HG02981 (cell line): Measurements from ENCODE around the gene ENC1.
"Not testable (repeated sequence)": the region's sequence is repeated elsewhere in the genome, so short reads cannot be mapped to it uniquely, and the experiment has no call there.

Experiments
- ATAC-seq: cut with Tn5 transposase; IDR thresholded peaks from one replicate; pipeline ENCODE4 v1.9.1; 2021; ENCODE audit warnings: mild to moderate bottlenecking, moderate library complexity; ENCODE audit not compliant: unreplicated experiment

The ENC1 gene, protein sequence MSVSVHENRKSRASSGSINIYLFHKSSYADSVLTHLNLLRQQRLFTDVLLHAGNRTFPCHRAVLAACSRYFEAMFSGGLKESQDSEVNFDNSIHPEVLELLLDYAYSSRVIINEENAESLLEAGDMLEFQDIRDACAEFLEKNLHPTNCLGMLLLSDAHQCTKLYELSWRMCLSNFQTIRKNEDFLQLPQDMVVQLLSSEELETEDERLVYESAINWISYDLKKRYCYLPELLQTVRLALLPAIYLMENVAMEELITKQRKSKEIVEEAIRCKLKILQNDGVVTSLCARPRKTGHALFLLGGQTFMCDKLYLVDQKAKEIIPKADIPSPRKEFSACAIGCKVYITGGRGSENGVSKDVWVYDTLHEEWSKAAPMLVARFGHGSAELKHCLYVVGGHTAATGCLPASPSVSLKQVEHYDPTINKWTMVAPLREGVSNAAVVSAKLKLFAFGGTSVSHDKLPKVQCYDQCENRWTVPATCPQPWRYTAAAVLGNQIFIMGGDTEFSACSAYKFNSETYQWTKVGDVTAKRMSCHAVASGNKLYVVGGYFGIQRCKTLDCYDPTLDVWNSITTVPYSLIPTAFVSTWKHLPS

DNA sequence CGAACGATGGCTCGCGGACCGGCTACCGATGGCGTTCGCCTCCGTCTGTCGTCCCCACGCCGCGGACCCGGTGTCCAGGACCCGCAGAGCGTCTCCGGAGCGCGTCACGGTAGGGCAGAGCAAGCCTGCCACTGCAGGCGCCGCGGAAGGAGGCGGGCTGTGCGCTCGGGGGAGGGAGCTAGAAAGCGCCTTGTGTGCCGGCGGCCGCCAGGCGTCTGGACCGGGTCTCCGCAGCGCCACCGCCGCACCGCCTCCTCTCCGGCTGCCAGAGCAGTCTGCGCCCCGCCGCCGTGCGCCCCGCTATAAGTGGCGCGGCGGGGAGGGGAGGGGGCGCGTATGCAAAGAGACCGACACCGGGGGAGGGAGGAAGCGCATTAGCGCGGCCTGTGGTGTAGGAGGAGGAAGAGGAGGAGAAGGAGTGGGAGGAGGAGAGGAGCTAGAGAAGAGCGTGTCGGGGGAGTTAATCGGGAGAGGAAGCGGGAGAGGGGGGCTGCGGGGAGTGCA lies at the start of gene ENC1:
TSS of gene ENC1 (minus strand) at position 279 of the 504 bp plus-strand sequence. CDS start 4,243 bp downstream, outside the sequence.
- ATAC-seq, result peak; percentile 60

DNA sequence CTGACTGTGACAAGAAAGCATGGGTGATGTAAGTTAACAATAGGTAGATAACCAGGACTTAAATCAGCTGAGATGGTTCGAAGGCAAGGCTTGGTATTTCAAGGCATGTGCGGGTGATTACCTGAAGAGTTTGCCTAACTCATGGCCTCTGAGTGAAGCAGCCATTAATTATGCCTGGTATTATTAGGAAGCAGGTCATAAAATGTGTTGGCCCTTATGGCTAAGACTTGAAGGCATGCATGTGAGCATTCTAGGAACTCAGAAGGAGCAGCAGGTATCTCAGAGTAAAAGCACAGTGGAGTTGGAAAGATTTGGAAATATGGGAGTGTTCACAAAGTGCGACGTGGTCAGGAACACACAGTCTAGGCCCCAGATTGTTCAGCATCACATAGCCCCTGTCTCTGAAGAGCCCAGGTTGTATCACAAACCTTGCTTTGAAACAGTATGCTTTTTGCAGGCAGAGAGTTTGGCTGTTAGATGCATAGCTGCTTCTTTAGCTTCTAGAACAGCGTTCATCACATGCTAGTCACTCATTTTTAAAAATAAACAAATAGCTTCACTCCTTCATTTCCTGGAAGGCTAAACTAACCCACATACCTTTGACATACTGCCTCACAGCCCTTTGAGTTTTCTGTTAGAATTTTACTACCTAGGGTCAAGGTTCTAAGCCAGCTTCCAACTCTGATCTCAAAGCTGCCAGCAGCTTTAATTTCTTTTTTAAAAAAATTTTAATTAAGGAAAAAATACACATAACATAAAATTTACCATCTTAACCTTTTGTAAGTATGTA lies 46.6 kb upstream of the ENC1 start:
- ATAC-seq, result no peak

DNA sequence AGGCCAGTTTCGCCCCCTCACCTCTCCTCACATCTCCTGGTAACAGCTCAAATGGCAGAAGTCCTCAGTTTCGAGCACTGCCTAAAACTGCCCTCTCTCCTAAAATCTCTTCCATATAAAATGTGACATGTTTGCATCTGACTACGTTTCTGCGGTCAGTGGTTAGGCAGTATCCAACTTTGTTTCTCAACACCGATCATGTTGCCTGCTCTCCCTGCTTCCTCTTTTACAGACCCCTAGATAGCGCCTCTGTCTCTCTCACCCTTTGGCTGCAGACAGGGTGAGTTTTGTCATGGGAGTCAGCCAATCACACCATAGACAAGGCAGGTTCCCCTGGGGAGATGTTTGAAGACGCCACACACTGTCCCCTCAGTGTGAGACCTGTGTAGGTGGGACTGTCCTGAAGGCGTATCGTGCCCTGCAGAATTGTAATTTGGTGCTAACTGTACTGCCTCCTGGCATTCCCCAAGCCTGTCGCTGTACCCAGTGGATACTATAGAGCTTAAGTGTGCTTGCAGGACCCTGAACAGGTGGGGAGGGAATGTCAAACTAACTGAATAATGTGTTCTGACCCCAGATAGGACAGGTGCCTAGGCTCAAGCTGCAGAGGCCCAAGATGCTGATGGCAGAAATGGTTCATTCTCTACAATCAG lies 45.6 kb upstream of the ENC1 start:
- ATAC-seq, result peak; percentile 56

DNA sequence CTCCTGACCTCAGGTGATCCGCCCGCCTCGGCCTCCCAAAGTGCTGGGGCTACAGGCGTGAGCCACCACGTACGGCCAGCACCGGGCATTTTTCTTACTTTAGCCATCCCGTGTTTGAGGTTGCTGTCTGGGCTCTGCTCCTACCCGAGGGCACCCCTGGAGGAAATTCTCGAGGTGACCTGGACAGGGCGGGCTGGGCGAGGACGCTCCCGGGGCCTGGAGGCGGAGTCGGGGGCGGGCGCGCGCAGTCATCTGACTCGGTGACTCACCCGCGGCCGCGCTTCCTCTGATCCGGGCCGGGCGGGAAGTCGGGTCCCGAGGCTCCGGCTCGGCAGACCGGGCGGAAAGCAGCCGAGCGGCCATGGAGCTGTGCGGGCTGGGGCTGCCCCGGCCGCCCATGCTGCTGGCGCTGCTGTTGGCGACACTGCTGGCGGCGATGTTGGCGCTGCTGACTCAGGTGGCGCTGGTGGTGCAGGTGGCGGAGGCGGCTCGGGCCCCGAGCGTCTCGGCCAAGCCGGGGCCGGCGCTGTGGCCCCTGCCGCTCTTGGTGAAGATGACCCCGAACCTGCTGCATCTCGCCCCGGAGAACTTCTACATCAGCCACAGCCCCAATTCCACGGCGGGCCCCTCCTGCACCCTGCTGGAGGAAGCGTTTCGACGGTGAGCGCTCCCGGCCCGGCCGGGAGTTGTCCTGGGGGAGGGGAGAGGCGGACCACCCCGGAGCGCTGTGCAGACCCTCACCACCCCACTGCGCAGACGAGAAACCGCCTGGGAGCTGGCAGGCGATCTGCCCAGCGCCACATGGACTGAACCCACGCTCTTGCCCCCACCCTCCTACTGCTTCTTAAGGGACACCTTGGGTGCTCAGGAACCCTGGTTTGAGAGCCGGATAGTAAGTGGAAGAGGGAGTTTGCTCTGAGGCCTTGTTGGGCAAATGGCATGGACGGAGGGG lies 44.6 kb upstream of the ENC1 start, which contains the start of gene HEXB:
TSS of gene HEXB (plus strand) at position 334 of the 952 bp plus-strand sequence. CDS start at position 362, 28 bp downstream.
- peak; percentile 79 for ATAC-seq

DNA sequence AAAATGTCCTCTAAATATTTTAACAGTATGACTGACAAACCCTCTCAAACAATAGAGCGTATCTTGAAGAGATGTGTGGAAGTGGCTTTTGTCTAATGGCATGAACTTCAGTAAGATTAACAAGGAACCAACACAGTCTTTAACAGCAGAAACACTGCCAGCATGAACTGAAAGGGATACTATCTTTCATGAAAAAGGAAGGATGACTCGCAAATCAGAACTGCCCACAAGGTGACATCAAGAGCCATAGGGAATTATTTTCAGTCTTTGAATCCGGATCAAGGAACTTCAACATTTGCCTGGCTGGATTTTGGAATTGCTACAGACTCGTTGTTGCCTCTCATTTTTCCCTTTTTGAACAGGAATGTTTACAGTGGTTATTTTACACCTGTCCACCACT lies 39.4 kb upstream of the ENC1 start:
- no peak for ATAC-seq

DNA sequence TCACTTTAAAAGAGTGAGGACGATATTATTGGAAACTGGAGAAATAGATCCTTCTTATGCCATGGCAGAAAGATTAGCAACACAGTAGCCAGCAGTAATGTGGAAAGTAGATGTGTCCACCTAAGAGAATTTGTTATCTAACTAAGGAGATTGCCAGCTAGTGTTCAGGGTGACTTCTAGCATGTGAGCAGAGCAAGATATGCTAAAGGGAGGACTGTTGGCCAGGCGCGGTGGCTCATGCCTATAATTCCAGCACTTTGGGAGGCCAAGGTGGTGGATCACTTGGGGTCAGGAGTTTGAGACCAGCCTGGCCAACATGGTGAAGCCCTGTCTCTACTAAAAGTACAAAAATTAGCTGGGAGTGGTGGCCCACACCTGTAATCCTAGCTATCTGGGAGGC lies 38.8 kb upstream of the ENC1 start:
- not testable (repeated sequence) for ATAC-seq

DNA sequence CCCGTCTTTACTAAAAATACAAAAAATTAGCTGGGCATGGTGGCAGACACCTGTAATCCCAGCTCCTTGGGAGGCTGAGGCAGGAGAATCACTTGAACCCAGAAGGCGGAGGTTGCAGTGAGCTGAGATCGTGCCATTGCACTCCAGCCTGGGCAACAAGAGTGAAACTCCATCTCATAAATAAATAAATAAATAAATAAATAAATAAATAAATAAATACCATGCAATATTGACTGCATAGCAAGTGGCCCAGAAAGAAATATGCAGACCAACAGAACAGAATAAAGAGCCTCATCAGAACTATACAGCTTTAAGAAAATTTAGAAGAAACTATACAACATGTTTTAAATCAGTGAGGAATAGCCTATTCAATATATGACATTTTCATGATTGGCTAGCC lies 37.6 kb upstream of the ENC1 start:
- not testable (repeated sequence) for ATAC-seq

DNA sequence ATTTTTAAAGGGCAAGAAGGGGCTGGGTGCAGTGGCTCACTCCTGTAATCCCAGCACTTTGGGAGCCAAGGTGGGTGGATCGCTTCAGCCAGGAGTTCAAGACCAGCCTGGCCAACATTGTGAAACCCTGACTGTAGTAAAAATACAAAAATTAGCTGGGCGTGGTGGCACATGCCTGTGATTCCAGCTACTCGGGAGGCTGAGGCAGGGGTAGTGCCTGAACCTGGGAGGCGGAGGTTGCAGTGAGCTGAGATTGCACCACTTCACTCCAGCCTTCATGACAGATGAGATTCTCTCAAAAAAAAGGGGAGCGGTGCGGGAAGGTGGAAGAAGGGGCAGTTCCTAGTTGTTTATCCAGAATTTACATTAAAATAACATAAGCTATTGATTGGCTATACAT lies 35.9 kb upstream of the ENC1 start:
- not testable (repeated sequence) for ATAC-seq

DNA sequence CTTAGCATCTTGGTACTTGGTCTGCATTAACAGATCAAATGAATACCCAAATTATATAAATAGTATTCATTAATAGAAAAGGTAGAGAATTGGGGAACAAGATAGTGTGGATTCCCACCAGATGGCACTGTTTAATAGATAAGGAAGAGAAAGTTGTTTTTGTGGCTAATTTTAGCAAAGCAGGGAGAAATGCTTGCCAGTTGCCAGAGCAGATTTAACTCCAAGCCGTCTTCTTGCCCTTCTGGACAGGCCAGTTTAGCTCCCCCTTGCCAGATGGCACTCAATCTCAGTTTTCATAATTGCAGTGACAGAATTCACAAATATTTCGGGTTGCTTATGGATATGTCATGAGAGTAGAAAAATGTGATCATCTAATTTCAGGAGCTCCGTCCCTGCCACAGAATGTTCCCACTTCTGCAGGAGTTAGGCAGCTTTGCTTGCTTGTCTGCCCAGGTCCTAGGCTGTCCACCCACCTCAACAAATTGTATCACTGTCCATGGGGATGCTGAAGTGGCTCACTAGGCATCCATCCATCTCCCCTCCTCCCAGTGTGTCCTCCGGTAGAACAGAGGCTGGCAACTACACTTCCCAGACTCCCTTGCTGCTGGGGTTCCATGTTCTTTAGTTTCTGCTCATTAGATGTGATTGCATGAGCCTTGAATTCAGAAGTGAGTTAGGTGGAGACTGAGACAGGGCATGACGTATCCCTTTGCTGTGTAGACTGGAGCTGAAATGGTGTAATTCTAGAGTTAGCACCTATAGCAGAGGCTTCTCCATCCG lies 32.7 kb upstream of the ENC1 start:
- ATAC-seq, result no peak

DNA sequence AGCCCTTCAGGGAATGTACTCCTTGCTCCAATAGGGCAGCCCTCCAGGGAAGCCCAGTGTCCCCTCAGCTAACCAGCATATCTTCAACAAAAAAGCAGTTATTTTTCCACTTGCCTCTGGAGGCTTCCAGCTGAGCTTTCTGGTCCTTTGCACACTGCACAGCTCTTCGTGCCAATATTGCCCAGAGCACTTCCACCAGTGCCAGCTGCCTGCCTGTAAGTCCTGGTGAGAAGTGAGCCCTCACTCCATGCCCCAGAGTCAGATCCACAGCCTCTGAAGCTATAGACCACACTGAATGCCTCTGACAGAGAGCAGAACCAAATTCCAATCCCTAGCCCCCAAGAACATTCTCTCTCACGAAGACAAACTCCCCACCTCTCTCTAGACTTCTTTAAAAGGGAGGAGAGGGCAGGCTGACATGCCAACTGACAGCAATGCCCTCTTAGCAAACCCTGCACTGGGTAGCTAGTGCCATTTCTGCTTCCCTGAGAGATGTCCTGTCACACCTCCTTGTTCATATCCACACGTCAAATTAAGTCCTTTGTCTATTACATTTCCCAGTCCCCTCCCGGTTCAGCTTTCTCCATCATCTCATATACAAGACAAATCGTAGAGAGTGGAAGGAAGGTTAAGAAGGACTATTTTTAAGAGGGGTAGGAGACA lies 31.8 kb upstream of the ENC1 start:
- no peak for ATAC-seq

DNA sequence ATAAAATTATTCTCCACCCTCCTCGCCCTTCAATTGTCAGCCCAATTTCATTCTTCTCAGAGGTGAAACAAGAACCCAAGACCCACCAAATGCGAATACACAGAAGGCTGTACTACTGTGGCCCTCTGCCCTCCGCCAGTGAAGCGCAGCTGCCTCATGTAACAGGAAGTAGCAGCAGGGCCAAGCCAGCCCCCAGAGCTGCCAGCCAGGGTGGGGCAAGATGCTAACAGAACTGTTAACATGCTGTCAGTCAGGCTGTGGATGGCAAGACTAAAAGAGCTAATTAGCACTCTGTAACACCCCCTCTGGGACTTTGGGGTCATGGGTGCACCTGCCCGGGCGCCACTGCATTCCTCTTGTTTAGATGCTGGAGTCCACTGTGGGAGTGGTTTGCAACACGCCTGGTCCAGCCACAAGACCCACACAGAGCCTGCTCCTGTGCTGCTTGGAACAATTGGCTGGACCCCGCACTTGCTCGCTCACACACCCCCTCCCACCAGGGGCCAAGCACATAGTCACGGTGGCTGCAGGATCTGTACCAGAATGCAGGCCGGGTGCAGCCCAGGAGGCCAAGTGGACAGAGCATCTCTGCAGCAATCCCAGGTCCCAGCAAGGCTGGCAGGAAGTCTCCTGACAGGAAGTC lies 30.0 kb upstream of the ENC1 start:
- no peak for ATAC-seq

DNA sequence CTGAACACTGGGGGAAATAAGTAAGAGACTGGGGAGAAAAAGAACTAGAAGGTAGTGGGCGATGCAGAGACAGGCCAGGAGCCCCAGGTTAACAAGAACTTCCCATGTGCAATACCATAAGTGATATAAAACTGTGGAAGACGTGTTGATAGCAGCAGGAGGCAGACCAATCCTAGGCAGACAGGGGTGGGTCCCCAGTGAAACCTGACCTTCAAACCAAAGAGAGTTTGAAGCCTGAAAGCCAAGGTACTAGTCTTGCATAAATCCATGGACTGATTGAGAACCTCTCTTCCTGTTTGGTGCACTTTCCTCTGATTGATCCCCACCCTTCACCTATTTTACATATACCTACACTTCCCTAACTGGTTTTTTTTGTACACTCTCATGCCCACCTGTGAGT lies 29.3 kb upstream of the ENC1 start:
- no peak for ATAC-seq

DNA sequence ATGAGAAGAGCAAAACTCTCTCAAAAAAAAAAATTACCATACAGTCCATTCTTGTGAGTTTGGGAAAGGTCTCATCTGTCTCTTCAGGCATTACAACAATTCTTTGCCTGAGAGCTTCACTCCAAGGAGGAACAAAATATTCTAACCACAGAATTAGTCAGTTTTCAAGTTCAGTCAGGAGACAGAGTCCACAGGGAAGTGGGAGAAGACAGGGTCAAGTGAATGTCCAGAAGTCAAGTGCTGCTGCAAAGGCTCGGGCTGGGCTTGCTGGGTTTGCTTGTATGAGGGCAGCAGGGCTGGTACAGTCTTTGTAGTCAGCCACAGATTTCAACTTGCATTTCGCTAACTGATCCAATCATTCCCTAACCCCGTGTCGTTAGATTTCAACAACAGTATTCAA lies 26.9 kb upstream of the ENC1 start:
- ATAC-seq, result no peak

DNA sequence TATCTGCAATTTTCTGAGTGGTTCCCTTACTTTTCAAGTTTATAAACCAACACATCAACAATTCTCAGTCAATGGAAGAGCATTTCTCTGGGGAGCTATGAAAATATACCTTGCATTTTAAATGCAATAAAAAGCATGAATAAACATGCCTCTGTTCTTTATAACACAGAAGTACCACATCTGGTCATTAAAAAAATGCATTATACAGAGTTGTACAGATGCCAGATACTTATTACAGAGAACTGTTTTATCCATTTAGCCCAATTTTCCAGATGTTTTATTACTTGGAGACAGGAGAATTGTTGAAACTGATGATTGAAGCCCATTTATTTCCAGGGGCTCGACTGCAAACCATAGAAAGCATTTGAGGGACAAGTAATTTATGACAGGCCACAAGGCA lies 25.3 kb upstream of the ENC1 start:
- no peak for ATAC-seq

DNA sequence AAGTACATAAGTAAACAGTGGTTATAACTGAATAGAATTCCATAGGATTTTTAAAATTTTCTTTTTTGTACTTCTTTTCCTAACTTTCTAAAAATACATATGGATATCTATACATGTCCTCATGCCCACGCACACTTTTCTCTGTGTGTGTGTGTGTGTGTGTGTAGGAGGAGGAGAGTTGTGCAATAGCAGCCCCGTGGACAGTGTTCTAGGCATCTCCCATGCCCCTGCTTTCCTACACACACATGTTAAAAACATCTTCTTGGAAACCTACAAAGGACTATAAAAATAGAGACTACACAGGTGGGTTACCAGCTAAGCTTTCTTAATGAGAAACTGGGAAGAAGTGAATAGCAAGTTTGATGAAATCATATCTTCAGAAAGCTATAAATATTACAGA lies 24.7 kb upstream of the ENC1 start:
- ATAC-seq, result no peak

DNA sequence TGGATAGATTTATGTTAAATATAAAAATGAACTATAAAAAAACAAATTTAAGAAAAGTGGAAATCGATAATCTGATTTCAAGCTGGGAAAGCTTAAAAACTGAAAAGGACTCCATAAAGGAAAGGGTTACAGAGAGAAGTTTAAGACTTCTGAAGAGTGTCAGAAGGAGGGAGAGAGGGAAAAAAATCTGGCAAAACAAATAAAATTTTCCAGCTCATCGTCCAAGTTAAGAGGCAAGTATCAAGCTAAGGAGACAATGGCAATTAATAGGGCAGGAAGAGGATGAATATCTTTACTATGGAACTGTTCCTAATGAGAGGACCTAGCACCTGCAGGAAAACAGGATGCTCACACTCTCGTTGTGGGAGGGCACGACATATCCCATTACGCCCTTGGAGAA lies 24.0 kb upstream of the ENC1 start:
- ATAC-seq, result no peak

DNA sequence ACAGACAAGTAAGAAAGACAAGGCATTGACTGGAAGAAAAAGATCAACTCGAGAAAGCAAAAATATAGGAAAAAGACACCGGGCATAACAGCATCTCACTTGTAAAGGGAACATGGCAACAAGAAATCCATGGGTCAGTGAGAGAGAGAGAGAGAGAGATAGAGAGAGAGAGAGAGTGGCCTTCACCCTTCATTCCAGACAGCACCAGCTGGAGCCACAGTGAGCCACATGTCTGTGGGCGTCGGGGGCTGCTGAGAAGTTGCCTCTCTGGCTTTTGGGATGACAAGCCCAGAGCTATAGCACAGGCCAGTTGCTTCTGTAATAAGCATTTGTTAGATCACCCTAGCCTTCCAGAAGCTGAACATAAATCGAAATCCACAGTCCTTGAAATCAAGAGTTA lies 20.3 kb upstream of the ENC1 start:
- ATAC-seq, result no peak

DNA sequence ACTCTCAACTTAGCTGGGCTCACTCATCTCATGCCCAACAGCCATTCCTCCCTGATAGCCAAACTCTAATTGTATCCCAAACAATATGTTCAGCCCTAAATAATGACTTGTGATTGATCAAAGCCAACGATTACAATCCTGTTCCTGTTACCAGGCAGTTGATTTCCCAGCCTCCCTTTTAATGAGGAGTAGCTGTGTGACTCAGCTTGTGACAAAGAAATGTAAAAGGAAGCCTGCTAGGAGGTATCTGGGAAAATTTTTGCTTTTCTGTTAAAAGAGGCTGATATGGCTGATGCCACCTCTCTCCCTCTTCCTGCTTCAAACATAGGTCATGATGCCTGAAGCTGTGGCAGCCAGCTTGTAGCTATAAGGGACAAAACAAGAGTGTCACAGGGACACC lies 19.6 kb upstream of the ENC1 start:
- no peak for ATAC-seq
